Activated naive CD8-positive, alpha-beta T cell treated with anti-CD3 and anti-CD28 coated beads, Interleukin-2, amount 10 ng/mL, durations not matched to agents 7 days and 5 days (primary cell): ENCODE results near the gene DHRS4. TPM values are rescaled to one million over a fixed set of nuclear protein-coding genes. Genes with fewer than 3 reads are reported as not detected.
A peak's percentile ranks its signal among the peaks of the same experiment; 100 is the strongest.
"Not testable (repeated sequence)": the region's sequence is repeated elsewhere in the genome, so short reads cannot be mapped to it uniquely, and the experiment has no call there.

Source experiments
- ATAC-seq: fragments of 150-1000 bp; cut with Tn5 transposase; one replicate; pipeline ENCODE4 v1.10.0; 2021; ENCODE audit warnings: low read depth, moderate library complexity
- POLR2A ChIA-PET: fragments of 350-600 bp; sonication (Branson Sonifier 250); formaldehyde crosslinking; loops from one replicate; lab custom pipeline; 2021; ENCODE audit warnings: antibody characterized with exemption; lab: Charles Lee
- DNase-seq: peaks from one replicate; pipeline ENCODE4 v3.0.0; 2021
- H3K27ac Mint-ChIP-seq: one replicate; pipeline ENCODE4 v1.8.0; 2022; ENCODE audit warnings: mild to moderate bottlenecking, mixed read lengths
- H3K27me3 Mint-ChIP-seq: one replicate; pipeline ENCODE4 v1.8.0; 2022; ENCODE audit warnings: mild to moderate bottlenecking, moderate library complexity, mixed read lengths
- H3K36me3 Mint-ChIP-seq: one replicate; pipeline ENCODE4 v1.8.0; 2021; ENCODE audit warnings: mild to moderate bottlenecking, mixed read lengths
- H3K4me1 Mint-ChIP-seq: one replicate; pipeline ENCODE4 v1.8.0; 2021; ENCODE audit warnings: mixed read lengths
- H3K4me3 Mint-ChIP-seq: one replicate; pipeline ENCODE4 v1.8.0; 2022; ENCODE audit warnings: mild to moderate bottlenecking, moderate library complexity, mixed read lengths
- H3K9me3 Mint-ChIP-seq: one replicate; pipeline ENCODE4 v1.8.0; 2021; ENCODE audit warnings: mixed read lengths
- total RNA-seq, 2 experiments: library from RNA; stranded (reverse); gene quantifications; one replicate each; pipeline ENCODE4 v1.2.3, GENCODE V29; 2021

DHRS4 gene
- total RNA-seq, 2 experiments from 2014 or later, result 17.1 to 20.0 TPM

DNA sequence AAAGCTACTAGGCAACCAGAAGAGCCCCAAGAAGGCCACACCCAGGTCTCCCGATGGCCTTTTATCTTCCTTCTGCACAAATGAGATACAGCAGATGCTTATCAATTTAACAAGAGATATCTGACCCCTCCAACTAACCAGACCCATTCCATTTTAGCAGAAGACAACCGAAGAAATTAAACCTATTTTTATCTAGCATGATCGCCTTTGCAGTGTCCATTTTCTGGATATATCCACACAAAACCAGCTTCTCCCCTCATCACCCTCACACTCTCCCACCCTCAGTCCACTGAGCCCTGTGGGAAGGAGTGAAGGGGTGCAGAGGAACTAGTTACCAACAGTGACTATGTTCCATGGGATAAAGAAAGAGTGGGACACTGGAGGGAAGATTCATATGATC is 20.9 kb upstream of the DHRS4 start:
- Mint-ChIP-seq H3K9me3 (no peaks in the 10 kb centered on the region), H3K27me3 (peaks cover 10% of the 10 kb centered on the region), H3K36me3 (no peaks in the 10 kb centered on the region), H3K4me3 (no peak overlapping the region), H3K27ac (no peak overlapping the region), H3K4me1 (no peaks in the 10 kb centered on the region)
- ATAC-seq (no peak), DNase-seq (no peak)
- POLR2A ChIA-PET, result no interaction called here

DNA sequence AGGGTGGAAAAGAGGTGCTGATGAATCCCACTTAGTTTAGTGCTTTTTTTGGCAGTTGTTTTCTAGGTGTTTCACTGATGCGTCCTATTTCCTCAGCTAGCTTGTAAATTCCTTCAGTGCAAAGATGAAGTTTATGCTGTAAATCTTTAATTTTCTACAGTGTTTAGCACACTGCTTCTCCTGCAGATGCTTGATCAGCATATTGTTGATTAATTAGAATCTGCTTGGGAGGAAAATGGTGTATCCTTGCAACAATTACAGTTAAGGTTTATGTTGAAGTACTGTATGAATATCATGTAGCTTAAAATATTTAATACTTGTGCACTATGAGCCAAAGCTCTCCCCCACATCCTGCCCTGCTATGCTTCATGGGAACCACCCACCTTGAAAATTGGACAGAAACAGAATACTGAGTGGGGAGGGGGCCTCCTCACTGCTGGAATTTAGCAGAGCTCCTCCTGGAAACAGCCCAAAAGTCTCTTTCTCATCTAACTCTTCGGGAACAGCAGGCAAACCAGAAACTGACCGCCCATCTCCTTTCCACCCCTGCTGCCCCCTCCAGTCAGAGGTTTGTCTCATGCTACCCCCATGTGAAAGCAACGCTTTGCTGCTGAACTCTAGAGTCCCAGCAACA is 20.3 kb upstream of the DHRS4 start:
- ATAC-seq, result no peak
- peaks cover 10% of the 10 kb centered on the region for H3K27me3 Mint-ChIP-seq
- H3K9me3 Mint-ChIP-seq, result no peaks in the 10 kb centered on the region
- no peaks in the 10 kb centered on the region for H3K4me1 Mint-ChIP-seq
- H3K27ac Mint-ChIP-seq, result no peak overlapping the region
- no peak overlapping the region for H3K4me3 Mint-ChIP-seq
- POLR2A ChIA-PET, result no interaction called here
- H3K36me3 Mint-ChIP-seq, result no peaks in the 10 kb centered on the region
- DNase-seq, result no peak

DNA sequence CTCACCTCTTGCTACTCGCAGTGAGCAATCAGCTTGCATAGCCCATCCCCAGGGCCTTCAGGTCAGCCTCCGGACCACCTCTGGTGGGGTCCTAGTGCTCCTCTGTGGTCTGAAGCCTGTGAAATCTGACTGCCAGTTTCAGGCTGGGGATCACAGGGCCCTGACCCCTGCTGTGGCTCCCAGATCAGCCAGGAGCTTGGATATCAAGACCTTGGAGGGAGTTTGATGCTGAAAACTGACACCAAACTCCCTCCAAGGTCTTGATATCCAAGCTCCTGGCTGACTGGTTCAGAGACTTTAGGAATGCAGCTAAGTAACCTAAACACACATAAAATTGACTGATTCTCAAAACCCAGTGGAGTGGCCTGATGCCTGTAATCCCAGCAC is 19.8 kb upstream of the DHRS4 start:
- POLR2A ChIA-PET, result no interaction called here
- Mint-ChIP-seq H3K4me1 (no peaks in the 10 kb centered on the region), H3K4me3 (no peak overlapping the region), H3K36me3 (no peaks in the 10 kb centered on the region), H3K27ac (no peak overlapping the region), H3K27me3 (peaks cover 8% of the 10 kb centered on the region), H3K9me3 (no peaks in the 10 kb centered on the region)
- ATAC-seq, result no peak
- no peak for DNase-seq

DNA sequence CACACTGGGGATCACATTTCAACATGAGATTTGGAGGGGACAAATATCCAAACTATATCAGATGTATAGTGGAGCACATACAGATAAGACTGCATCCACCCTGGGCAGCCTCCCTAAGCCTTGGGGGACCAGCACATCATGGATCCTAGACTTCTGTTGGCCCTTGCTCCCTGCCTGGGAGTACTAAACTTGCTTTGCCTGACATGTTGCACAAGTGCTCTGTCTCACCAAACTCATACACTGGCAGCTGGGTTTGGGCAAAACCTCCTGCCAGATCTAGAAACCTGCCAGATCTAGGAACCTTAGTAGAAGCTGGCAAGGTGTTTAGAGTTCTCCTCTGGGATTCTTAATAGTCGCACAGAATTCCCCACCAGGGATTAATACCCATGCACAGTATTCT is 18.4 kb upstream of the DHRS4 start:
- Mint-ChIP-seq H3K4me3 (no peak overlapping the region), H3K36me3 (peaks cover 3% of the 10 kb centered on the region), H3K27ac (no peak overlapping the region), H3K27me3 (peaks cover 3% of the 10 kb centered on the region), H3K4me1 (no peaks in the 10 kb centered on the region), H3K9me3 (no peaks in the 10 kb centered on the region)
- POLR2A ChIA-PET, result no interaction called here
- no peak for DNase-seq
- no peak for ATAC-seq

DNA sequence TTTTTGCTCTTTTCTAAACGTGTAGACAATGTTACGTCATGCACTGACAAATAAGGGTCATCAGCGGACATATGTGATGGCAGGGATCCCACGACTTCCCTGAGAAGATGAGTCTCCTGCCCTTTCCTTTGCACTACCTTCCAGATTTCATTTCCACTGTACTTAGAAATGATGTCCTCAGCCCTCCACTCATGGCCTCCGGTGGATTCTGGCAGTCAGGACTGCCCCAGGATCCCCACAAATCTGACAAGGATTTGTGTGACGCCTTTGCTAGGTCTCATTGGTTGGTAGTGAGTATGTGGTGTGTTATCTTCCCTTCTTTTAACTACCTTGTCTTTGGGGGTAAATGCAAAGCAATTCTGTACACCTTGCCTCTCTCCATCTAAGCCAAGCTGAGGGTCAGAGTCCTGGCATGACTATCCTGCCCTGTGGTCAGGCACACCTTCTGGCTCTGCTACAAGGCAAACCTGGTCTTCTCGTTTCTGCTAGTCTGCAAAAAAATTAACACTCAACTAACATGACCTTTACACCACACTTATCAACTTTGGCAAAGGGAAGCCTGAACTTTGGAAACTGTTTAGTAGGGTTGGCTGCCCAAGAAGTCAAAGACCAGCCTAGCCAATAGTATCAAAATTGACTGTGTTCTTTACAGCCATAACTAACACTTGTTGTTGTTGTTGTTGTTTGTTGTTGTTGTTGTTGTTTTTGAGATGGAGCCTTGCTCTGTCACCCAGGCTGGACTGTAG is 17.3 kb upstream of the DHRS4 start:
- POLR2A ChIA-PET, result no interaction called here
- Mint-ChIP-seq H3K36me3 (peaks cover 8% of the 10 kb centered on the region), H3K4me3 (no peak overlapping the region), H3K9me3 (no peaks in the 10 kb centered on the region), H3K27ac (no peak overlapping the region), H3K4me1 (no peaks in the 10 kb centered on the region), H3K27me3 (peaks cover 3% of the 10 kb centered on the region)
- ATAC-seq (no peak), DNase-seq (no peak)

DNA sequence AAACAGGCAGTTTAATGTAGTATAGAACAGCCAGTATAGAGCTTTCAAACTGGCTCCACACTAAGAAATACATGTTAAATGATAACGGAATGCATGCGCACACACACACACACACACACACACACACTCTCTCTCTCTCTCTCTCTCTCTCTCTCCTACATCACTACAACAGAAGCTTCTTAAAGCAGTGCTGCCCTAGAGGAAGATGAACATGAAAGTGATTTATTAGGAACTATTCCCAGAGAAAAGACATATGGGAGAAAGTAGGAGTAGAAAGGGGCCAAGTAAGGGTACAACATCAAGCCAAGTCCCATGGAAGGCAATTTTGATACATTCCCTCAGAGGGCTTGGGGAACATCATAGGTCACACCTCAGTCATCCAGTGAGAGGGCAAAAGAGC is 16.4 kb upstream of the DHRS4 start:
- POLR2A ChIA-PET, result no interaction called here
- peaks cover 8% of the 10 kb centered on the region for H3K36me3 Mint-ChIP-seq
- ATAC-seq (no peak), DNase-seq (no peak)
- no peak overlapping the region for H3K27ac Mint-ChIP-seq
- H3K27me3 Mint-ChIP-seq, result peaks cover 3% of the 10 kb centered on the region
- H3K4me1 Mint-ChIP-seq, result no peaks in the 10 kb centered on the region
- no peak overlapping the region for H3K4me3 Mint-ChIP-seq
- no peaks in the 10 kb centered on the region for H3K9me3 Mint-ChIP-seq

DNA sequence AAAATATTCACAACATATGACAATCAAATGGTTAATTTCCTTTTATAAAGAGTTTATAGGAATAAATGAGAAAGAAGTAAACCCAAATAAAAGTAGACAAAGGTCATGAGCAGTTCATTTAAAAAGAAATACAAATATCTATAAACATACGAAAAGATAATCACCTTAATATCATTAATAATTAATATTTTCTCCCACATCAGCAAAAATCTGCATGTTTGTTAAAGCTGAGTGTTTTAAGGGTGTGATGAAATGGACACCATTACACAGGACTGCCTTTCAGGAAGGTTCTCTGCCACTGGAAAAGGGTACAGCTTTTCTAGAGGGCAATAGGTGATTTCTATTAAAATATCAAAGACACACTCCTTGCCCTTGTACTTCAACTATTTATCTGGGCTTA is 14.7 kb upstream of the DHRS4 start:
- no peak for DNase-seq
- Mint-ChIP-seq H3K9me3 (no peaks in the 10 kb centered on the region), H3K4me3 (no peak overlapping the region), H3K27me3 (no peaks in the 10 kb centered on the region), H3K36me3 (peaks cover 8% of the 10 kb centered on the region), H3K27ac (no peak overlapping the region), H3K4me1 (no peaks in the 10 kb centered on the region)
- no peak for ATAC-seq
- POLR2A ChIA-PET, result no interaction called here

DNA sequence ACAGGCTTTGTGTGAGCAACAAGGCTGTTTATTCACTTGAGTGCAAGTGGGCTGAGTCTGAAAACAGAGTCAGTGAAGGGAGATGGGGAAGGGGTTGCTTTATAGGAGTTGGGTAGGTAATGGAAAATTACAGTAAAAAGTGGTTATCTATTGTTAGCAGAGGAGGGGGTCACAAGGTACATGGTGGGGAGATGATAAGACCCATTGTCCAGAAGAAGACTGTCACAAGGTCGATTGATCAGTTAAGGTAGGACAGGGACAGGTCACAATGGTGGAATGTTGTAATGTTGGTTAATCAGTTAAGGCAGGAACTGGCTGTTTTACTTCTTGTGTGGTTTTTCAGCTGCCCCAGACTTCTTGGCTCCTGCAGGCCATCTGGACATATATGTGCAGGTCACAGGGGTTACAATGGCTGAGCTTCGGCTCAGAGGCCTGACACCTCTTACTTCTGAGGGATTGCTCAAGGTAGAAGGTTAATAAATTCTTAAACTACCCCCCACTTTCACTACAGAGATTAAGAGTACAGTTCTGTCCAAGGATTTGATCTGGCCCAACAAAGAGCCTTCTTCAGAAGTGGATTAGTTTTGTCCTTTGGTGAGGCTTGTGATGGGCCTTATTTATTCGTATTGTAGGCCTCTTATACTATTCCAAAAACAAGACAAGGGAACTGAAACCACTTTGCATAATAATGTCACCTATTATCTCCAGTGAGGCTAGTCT is 13.8 kb upstream of the DHRS4 start:
- ATAC-seq, result no peak
- no peaks in the 10 kb centered on the region for H3K9me3 Mint-ChIP-seq
- no peaks in the 10 kb centered on the region for H3K27me3 Mint-ChIP-seq
- POLR2A ChIA-PET, result no interaction called here
- no peak for DNase-seq
- H3K36me3 Mint-ChIP-seq, result peaks cover 8% of the 10 kb centered on the region
- no peak overlapping the region for H3K4me3 Mint-ChIP-seq
- H3K4me1 Mint-ChIP-seq, result no peaks in the 10 kb centered on the region
- no peak overlapping the region for H3K27ac Mint-ChIP-seq

DNA sequence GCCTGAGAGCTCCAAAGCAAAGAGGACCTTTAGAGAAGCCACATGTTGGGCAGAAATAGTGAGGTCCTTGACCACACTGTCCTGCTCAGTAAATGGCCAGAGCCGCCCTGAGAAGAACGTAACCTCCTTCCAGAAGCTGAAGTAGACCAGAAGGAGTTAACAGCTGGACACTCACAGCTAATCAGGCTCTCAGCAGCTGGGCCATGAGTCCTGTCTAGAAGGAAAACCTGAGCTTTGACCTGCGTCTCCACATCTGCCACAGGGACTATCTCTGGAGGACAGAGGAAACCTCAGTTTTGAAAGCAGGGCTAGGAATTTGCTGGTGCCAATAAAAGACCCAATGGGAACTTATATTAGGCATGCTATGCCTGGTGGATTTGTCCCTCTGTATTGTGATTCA is 12.3 kb upstream of the DHRS4 start:
- DNase-seq, result no peak
- Mint-ChIP-seq H3K27ac (no peak overlapping the region), H3K9me3 (no peaks in the 10 kb centered on the region), H3K36me3 (peaks cover 8% of the 10 kb centered on the region), H3K4me1 (no peaks in the 10 kb centered on the region), H3K4me3 (no peak overlapping the region), H3K27me3 (no peaks in the 10 kb centered on the region)
- no peak for ATAC-seq
- POLR2A ChIA-PET, result no interaction called here

DNA sequence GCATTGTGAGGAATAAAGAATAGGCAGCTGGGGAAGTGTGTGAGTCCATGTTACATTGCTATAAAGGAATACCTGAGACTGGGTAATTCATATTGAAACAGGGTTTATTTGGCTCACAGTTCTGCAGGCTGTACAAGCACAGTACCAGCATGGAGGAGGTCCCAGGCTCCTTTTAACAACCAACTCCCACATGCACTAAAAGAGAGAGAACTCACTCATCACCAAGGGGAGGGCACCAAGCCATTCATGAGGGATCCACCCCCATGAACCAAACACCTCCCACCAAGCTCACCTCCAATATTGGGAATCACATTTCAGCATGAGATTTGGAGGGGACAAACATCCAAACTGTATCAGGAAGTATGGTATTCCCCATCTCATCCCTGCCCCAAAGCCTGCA is 11.9 kb upstream of the DHRS4 start:
- H3K9me3 Mint-ChIP-seq, result no peaks in the 10 kb centered on the region
- no peaks in the 10 kb centered on the region for H3K27me3 Mint-ChIP-seq
- H3K36me3 Mint-ChIP-seq, result peaks cover 8% of the 10 kb centered on the region
- H3K4me1 Mint-ChIP-seq, result no peaks in the 10 kb centered on the region
- DNase-seq (no peak), ATAC-seq (no peak)
- POLR2A ChIA-PET, result no interaction called here
- H3K27ac Mint-ChIP-seq, result no peak overlapping the region
- H3K4me3 Mint-ChIP-seq, result no peak overlapping the region

DNA sequence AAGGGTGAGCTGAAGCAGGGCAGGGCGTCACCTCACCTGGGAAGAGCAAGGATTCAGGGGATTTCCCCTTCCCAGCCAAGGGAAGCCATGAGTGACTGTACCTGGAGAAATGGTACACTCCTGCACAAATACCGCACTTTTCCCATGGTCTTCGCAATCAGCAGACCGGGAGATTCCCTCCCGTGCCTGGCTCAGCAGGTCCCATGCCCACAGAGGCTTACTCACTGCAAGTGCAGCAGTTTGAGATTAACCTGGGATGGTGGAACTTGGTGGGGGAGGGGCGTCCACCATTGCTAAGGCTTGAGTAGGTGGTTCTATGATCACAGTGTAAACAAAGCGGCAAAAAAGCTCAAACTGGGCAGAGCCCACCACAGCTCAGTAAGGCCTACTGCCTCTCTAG is 11.0 kb upstream of the DHRS4 start:
- Mint-ChIP-seq H3K27ac (no peak overlapping the region), H3K4me3 (no peak overlapping the region), H3K9me3 (no peaks in the 10 kb centered on the region), H3K4me1 (no peaks in the 10 kb centered on the region), H3K27me3 (no peaks in the 10 kb centered on the region), H3K36me3 (peaks cover 8% of the 10 kb centered on the region)
- ATAC-seq, result no peak
- POLR2A ChIA-PET, result no interaction called here
- DNase-seq, result no peak

DNA sequence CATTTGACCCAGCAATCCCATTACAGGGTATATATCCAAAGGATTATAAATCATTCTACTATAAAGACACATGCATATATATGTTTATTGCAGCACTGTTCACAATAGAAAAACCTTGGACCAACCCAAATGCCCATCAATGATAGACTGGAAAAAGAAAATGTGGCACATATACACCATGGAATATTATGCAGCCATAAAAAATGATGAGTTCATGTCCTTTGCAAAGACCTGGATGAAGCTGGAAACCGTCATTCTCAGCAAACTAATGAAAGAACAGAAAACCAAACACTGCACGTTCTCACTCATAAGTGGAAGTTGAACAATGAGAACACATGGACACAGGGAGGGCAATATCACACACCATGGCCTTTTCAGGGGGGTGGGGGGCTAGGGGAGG is 4.5 kb upstream of the DHRS4 start:
- H3K27me3 Mint-ChIP-seq, POLR2A ChIA-PET, ATAC-seq, H3K9me3 Mint-ChIP-seq, H3K4me3 Mint-ChIP-seq, DNase-seq: not testable (repeated sequence)
- Mint-ChIP-seq H3K36me3 (peaks cover 11% of the 10 kb centered on the region), H3K27ac (peak overlapping the region; percentile 27), H3K4me1 (peaks cover 11% of the 10 kb centered on the region)

DNA sequence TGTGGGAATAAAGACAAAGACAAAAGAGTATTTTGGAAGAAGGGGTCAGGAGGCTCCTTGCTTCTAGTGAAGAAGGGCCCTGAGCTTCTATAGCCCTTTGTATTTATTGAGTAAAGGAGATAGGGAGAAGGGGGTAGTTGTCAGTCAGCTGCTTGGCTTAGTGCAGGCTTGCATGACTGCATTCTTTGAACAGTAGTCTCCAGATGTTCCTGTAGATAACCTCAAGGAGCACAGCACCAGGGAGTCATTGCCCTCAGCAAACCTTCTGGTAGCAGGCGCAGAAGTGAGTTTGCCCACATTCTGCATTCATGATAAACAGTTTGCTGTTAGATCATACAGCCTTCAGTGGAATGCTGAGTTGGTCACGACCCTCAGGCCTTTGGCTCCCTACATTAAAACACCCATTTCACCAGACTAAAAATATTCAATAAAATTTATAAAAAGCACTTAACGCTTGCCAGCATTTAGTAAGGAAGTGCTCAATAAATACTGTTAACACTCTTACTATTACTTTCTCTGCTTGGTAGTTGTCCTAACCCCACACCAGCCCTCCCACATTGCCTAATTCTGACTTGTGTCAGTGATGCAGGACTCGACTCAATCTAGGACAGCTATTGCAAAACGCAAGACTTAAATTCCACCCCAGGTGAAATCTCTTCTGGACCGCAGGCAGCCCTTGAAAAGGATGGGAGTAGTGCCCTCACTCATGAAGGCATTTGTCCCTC is 3.0 kb upstream of the DHRS4 start:
- H3K4me1 Mint-ChIP-seq, result peaks cover 11% of the 10 kb centered on the region
- H3K27me3 Mint-ChIP-seq, result no peaks in the 10 kb centered on the region
- peaks cover 3% of the 10 kb centered on the region for H3K9me3 Mint-ChIP-seq
- DNase-seq (no peak), ATAC-seq (no peak)
- H3K27ac Mint-ChIP-seq, result no peak overlapping the region
- POLR2A ChIA-PET, result no interaction called here
- H3K36me3 Mint-ChIP-seq, result peaks cover 11% of the 10 kb centered on the region
- no peak overlapping the region for H3K4me3 Mint-ChIP-seq
